Islet of Langerhans (tissue), 1 donor: Measurements from ENCODE around the gene SURF4.

Experiments
- FAIRE-seq: peaks from one replicate; lab custom pipeline; 2011; peaks lifted over from hg19 to GRCh38; lab: Jason Lieb, UNC

Gene SURF4

DNA sequence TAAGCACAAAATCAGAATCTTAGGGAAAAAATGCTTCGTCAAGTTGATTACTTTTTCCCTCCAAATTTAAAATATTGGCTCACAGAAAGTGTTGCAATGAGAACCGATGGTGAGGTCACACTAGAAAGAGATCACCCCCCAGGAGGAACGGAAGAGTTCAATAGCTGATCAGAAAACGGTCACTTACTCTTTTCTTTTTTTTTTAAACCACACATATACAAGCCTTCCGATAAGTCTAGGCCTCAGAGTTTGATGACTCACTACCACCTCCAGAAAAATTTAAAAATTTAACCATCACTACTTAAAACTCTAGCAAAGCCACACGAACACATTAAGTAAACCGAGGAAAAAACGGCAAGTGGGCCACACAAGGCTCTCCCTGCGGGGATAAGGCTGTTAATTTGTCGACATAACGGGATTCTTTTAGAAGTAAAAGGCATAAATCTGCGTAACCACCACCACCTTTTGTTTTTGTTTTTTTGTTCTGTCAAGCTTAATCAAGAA lies 1.2 kb downstream of the SURF4 start:
- no peak for FAIRE-seq

DNA sequence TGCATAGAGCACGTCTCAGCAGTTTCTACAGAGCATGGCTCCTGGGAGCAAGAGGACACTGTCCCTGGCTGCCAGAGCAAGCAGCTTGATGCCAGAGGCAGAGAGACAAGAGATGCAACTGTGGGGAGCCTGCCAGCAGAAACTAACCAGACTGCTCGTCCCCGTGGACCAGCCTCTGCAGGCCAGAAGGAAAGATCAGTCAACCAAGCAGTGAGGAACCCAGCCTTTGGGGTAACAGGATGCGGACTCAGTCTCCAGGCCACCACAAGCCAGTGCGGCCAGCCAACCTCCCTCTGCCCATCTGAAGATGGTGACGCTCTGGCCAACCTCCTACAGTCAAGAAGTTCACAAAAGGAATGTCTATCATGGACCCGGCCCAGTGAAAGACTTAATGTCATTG lies 3.7 kb downstream of the SURF4 start:
- no peak for FAIRE-seq

DNA sequence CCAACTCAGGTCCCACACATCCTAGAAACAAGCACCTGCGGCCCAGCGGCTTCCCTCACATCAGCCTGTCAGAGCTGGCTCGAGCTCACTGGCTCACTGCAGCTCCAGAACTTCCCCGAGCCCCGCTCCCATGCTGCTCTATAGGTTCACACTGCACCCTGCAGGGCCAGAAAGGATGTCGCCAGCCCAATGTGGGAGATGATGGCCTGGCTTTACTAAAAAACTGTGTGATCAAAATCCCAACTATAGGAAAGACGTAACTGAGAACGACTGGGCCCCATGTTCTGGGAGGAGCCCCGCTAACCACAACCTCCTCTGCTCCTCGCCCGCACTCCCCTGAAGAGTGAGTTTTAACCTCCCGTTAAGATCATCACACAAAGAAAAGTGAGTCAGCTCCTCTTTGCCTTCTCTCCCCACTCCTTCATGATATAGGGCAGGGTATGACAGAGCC lies 4.6 kb downstream of the SURF4 start:
- FAIRE-seq: no peak

DNA sequence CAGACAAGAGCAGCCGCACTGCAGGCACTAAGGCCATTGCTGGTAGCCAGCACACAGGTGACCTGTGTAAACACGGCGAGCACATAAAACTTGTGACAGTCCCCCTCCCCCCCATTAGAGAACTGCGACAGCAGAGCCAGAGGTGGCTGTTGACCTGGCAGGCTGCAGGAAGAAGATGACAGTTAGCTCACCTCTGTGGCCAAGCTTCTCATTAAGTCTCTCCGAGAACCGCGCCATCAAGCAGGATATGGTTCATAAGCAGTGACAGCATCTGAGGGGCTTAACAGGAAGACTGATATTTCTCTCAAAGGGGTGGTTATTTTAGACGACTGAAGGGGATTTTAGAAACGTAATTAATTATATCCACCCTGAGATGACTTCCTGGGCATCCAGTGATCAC lies 5.2 kb downstream of the SURF4 start:
- no peak for FAIRE-seq

DNA sequence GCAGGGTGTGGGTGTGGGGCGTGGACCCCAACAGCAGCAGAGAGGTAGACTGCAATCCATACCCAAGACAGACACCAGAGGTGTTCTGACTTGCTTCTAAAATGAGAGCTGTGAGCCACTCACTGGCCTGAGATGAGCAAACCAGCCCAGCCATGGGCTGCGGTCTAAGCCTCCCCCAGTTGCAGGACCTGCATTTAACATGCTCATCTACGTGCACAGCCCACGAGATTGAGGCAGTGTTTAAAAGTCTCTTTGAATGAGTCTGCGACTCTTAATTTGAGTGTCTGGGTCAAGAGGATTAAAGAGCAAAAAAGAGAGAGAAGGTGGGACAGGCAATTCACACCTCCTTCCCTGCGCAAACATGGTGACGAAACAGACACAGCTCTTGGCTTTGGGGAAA lies 5.9 kb downstream of the SURF4 start:
- FAIRE-seq: no peak

DNA sequence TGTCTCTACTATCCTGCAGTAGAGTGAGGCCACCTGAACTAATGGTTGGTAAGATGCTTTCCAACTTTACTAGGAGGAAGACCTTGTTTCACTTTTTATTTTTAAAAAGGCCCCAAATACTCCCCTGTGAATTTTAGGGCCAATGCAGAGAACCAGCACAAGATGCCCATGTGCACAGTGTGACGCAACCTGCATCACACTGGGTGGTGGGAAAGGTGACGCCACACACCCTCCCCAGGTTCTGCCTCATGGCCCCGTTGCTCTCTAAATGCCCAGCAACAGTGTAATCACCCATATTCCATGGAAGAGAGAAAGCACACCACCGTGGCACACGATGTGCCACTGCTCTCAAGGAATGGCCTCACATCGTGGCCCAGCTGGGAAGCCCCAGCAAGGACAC lies 6.4 kb downstream of the SURF4 start:
- FAIRE-seq: no peak

DNA sequence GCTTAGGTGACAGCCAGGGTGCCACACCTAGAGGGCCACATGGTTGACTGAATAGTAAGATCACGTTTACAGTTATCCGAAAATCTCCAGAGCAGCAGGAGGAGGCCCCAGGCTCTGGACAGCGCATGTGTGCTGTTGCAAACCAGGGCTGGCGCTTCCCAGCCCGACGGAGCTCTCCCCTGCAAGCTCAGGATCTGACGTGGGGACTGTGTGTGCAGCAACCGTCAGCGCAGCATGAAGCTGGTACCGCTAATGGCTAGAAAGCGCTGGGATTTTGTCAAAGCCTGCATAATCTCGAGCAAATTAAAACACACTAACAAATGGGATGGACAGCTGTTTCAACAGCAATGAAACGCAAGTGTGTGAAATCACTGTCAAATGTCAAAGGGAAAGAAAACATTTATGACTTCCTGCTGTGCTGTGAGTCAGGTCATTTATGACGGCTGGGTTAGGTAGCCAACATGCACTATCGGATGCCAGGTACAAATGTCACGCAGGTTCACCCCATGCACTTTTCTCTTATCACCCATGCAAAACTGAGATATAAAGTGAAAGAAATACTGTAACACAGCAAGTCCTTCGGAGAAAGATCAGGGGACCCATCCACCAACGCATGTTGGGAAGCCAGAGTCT lies 7.5 kb downstream of the SURF4 start:
- peak; percentile 88 for FAIRE-seq

DNA sequence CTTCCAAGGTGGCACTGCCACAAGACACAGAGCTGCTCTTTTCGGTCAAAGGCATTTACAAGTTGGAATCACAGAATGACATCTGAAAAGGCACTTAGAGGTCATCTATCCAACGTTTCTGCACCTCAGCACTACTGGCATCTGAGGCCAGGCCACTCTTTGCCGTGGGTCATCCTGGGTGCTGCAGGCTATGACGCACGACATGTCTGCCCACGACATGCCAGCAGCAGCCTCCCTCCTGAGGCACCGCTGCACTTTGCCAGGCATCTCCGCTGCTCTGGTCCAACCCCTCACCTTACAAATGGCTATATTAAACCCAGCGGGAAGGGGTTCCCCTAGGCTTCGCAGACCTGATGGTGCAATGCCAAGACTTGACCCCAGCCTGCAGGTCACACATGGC lies 8.1 kb downstream of the SURF4 start:
- no peak for FAIRE-seq

DNA sequence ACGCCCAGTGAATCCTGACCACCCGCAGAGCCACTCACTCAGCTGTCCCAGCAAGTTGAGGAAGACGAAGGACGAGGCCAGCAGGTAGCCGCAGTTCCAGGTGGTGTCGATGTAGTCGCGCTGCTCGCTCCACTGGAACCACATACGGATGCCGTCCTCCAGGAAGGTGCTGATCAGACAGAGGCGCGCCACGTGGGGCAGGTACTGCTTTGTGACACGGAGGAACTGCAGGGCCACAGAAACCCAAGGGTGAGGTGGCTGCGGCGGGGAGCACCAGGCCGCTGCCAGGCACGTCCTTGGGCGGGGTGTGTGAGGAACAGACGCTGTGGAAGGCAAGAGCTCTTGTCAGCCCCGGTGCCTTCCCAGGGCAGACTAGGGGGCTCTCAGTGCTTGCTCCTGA lies 8.6 kb downstream of the SURF4 start:
- FAIRE-seq: no peak

DNA sequence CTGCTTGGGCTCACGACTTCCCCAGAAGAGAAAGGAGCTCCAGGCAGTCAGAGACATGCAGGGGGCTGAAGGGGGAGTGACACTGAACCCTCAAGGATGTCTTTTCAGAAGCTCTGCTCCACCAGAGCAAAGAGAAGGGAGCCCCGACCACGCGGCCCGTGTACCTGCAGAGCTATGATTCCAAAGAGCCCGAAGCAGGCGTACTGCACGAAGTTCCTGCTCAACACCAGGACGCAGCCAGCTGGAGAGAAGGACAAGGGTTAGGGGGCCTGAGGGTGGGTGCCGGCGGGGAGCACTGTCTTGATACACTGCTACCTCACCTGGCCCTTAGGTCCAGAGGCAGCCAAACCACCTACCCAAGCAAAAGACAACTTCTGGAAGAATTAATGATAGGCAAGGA lies 9.4 kb downstream of the SURF4 start:
- no peak for FAIRE-seq

DNA sequence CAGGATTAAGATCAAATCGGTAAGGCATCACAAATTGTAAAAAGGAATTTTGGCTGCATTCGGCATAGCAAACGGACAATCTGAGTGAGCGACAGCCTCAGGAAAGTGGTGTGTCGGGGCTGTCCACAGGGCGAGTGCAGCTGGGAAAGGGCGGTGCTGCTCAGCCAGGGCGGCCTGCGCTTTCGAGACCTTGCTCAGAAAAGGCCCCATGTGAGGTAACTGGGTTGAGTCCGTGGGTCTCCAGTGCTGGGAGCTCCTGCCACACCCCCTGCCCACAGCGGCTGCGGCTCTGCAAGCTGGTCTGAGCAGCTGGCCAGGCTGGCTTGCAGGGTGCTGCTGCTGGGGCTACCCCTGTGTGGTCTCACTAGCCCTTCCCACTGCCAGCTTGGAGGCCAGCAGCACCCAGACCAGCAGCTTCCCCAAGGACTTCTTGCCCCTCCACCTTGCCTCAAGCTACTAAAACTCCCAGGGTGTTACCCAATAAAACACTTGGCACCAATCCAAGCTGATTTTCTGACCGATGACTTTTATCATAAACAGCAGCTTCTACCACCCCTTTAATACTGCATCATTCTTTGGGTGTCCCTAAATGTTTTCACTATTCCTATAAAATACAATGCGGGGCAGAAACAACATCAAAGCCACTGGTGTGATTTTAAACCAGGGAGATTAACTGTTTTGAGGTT lies 13.4 kb downstream of the SURF4 start:
- FAIRE-seq: no peak

DNA sequence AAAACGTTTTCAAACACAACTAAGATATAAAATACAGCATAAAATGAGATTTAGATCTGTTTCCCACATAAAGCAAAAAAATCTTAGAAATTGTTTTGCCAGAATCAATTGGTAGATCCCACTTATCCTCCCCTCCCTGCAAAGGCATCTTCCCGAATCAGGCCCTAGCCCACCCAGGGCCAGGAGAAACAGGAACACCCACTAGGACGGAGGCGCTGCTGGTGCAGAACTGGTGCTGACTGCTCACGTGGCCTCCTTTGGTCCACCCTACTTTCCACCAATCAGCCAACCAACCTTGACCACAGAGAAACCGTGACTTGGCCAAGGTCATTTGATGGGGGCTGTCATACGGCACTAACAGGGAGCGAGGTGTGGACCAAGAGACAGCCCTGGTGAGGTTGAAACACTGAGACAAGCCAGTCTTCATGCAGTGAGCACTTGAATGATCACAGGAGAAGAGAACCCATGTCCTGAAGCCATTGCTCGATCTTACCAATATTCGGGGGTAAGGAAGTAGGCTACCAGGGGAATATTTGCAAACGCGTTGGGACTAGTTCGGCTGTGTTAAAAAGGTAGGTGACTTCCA lies 14.3 kb downstream of the SURF4 start:
- FAIRE-seq: no peak

DNA sequence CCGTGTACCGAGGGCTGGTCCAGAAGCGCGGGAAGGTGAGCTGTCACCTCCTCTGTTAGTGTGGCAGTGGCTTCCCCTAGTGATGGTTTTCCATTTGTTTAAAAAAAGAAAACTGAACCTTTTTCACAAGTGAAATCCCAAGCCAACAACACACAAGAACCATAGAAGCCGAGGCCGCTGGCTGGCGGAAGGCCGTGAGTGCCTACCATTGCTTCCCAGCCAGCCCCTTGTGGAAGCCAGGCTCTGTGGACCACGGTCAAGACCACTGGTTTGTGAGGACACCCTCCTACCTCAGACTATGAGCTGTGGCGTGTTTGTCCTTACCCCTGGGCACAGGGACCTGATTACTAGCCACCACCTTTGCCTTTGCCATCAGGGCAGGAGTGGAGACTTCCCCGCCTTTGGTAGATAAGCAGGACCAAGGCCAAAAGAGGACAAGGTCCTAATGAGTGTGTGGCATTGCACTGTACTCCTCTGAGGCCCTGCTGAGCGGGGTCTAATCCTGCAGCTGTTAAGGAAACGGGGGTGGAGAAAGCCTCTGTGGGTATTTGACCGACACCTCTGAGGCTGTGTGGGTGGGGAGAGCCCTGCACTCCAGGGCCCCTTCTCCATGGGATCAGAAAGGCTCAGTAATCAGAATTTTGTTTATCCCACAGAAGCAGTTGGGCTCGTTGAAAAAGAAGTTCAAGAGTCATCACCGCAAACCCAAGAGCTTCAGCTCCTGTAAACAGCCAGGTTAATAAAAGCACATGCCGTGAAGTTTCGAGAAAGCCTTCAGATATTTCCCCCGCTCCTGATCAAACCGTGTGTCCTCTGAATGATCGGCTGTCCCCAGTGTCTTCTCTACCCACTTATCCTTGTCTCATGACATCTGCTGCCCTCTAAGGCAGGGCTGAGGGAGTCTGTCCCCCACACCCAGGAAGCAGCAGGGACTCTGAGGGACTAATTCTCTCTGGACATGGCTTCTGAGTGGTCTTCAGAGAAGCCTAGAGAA lies 15.2 kb downstream of the SURF4 start:
- FAIRE-seq: no peak

DNA sequence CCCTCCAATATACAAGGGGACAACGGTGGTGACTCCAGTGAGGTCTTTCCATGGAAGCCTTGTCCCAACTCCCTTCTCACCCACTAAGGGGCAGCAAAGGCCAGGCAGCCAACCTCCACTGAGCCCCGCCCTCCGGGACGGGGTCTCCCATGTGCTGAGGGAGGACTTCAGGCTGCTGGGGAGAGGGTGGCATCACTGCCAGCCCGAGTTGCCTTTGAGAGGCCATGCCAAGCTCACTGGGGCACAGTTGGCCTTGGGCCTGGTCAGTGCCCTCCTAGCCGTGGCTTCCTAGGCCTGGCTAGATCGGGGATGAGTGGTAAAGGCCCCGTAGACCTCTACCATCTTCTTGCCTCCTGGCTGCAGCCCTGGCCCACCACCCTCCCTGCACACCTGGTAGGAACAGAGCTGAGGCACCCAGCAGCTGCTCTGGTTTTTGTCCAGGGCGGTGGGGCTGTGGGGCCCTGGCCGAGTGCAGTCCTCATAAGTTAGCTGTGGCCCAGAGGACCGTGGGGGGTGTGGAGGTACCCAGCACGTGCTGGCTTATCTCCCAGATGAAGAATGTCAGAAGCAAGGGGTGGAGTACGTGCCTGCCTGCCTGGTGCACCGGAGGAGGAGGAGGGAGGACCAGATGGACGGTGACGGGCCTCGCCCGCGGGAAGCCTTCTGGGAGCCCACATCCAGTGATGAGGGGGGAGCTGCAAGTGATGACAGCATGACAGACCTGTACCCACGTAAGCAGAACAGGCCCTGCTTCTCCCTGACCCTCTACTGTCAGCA lies 16.3 kb downstream of the SURF4 start:
- no peak for FAIRE-seq

DNA sequence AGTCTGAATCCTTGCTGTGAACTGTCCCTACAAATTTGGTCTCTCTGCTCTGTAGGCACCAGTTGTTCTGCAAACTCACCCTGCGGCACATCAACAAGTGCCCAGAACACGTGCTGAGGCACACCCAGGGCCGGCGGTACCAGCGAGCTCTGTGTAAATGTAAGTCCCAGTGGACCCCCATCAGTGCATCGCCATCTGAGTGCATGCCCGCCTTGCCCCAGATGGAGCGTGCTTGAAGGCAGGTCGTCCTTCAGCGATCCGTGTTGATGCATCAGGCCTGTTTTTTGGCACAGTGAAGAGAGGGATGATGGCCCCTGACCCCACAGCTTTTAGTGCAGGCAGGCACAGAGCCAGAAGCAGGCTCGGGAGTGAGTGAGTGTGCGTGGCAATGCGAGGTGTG lies 18.2 kb downstream of the SURF4 start:
- FAIRE-seq: no peak

DNA sequence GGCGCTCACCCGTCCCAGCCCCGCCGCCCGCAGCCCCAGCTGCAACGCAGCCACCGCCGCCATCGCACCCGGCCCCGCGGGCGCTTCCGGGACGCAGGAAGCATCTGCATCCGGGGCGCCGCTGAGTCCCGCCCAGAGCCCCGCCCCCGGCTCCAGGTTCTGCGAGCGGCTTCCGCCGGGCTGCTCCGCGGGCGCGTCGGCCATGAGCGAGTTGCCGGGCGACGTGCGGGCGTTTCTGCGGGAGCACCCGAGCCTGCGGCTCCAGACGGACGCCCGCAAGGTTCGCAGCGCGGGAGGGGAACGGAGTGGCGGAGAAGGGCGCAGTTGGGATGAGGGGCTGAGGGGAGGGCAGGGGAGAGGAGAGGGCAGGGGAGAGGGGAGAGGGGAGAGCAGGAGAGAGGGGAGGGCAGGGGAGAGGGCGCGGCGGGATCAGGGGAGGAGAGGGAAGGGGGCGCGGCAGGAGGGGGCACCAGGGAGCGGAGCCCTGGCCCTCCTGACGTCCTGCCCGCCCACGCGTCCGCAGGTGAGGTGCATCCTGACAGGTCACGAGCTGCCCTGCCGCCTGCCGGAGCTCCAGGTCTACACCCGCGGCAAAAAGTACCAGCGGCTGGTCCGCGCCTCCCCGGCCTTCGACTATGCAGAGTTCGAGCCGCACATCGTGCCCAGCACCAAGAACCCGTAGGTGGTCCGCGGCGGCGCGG lies 19.3 kb downstream of the SURF4 start, which contains the start of the genes SURF1 and SURF2:
TSS of gene SURF1 (minus strand) at position 97 of the 701 bp plus-strand sequence. CDS start at position 63, 34 bp downstream.
TSS of gene SURF2 (plus strand) at position 160 of the 701 bp plus-strand sequence. CDS start at position 203, 43 bp downstream.
- FAIRE-seq: no peak

DNA sequence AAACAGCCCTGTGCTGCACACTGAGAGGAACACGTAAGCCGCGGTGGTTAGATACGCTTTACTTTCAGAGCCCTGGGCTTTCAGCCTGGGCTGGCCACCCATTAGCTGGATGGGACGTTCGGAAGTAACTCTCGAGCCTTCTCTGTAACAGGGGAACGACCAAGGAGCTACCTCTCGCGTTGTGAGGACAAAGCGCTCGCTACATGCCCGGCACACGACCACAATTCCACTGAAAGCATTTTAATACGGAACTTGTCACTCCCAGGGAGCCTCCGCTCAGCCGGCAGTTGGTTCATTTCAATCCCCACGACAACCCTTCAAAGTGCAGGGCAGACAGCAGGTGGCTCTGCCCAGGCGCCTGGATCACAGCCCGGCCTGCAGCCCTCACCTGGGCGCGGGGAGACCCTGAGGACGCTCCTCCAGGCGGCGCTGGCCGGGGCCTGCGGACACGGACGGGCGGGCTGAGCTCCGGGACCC lies 19.9 kb downstream of the SURF4 start:
- FAIRE-seq: no peak

DNA sequence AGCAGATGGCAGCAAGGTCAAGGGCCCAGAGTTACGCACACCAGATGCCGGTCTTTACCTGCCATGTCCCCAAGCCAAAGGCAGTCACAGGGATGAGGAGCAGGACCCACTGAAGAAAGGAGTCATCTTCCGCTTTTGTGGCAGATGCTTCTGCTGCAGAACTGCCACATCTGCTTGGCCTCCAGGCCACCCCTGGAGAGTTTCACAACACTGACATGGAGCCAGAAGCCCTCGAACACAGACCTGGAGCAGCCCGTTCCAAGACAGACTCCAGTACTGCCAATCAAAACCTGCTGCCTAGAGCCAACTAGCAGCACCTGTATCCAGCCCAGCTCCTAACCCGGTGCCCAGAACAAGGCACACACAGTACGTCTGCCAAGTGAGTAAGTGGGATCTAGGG lies 21.1 kb downstream of the SURF4 start:
- no peak for FAIRE-seq

DNA sequence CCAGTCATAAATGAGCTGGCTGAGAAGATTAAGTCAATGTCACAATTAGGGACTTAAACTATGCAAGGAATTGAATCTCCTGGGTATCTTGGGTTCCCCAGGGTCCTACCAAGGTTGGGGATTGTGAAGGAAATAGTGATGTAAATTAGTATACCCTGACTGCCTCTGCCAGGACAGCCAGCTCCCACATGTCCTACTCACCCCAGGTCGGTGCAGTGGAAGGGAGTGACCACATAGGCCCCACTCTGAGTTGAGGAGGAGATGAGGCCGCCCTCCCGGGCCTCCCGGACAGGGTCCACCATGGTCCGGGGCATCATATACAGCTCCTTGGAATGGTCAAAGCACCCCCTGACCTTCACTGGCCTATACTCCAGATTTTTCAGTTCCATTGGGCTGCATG lies 22.3 kb downstream of the SURF4 start:
- FAIRE-seq: no peak

DNA sequence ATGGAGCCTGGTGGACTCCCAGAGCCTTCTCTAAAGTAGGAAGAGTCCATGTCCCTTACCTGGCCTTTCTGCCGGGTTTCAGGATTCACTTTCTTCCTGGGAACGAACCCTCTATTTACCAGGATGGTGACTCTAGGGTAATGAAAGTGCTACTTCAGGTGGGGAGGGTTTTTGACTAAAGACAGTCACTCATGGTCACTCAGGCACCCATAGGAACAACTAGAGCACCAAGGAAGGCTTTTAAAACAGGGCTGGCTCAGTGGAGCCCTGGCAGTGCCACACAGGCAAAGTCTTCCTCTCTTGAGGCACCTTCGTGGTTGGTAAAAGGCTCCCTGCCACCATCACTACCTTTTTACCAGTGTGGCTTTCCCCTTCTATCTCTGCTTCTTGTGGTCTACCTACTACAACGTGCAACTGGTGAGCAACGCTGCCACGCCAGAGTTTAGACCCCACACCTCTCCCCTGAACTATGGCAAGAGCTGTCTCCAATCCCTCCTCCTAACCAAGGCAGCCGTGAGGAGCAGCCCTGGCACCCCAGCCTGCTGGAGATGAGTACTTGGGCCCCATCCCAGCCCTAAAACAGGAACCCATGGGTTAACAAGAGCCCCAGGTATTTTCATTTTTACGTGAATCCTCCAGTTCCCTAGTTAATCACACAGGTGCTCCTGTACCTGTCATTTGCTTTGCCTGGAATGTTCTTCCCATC lies 23.1 kb downstream of the SURF4 start:
- FAIRE-seq: no peak
